Colon (tissue), 2 donors: ENCODE measurements around the gene ARSB.
"Not testable (repeated sequence)": the region's sequence is repeated elsewhere in the genome, so short reads cannot be mapped to it uniquely, and the experiment has no call there.

ENCODE experiments used
- FAIRE-seq: peaks from 2 replicates; lab custom pipeline; 2012; peaks lifted over from hg19 to GRCh38; lab: Jason Lieb, UNC
- donor health status: control.
- donor health status: control.

The ARSB gene

DNA sequence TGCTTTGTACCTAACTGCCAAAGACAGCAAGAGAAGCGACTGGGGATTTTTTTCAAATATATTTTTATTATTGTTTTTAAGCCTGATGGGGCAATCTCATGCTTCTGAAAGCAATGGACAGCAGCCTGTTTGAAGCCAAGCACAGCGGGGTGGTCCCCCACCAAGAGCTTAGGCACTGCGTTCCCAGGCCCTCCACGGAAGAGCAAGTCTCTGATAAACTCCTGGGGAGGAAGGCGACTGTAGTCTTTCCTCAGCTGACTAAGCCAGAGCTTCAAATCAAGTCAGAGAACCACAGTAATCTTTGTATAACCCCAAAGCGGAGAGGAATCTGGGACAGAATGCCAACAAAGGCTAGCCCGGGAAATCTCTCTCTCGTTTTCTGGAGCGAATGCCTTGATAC is 54.4 kb downstream of the ARSB start:
- FAIRE-seq, result no peak

DNA sequence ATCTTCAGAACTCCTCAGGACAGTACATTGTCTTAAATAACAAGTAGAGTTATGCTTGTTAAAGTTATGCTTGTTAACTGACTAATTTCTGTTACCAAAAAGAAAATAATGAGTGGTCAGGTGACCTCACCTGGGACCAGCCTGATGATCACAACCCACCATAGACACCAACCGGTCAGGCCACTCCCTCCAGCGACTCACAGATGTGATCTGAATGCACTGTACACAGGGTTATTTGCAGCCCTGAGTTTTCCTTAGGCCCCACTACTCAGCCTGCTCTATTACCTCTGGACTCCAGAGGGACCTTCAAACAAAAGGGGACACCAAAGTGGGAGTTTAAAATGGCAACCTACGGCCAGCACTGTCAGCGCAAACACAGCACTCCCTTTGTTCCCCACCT is 55.3 kb downstream of the ARSB start:
- no peak for FAIRE-seq

DNA sequence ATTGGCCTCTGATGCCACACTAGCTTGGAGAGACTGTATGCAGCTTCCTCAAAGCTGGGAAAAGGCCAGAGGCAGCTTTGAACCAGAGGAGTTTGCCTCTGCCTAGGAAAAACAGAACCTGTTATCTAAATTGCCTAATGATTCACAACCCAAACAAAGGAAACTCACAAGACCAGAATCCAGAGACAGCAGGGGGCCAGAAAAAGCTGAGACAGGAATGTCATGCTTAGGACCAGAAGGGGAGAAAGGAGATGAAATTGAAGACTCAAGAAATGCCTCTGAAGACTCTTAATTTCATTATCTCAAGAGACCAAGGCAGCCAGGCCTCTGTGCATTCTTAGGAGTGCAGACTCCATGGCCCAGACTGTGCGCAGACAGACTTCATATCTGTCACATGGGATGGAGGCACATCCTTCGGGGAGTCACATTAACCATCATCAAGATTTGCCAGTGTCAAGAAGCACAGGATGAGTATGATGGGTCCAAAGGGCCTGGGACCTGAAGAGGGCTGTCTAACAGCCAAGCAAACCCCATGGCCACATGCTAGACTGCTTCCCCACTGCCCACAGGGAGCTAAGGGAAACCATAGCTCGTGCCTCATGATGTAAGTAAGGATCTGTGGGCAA is 57.3 kb downstream of the ARSB start:
- no peak for FAIRE-seq

DNA sequence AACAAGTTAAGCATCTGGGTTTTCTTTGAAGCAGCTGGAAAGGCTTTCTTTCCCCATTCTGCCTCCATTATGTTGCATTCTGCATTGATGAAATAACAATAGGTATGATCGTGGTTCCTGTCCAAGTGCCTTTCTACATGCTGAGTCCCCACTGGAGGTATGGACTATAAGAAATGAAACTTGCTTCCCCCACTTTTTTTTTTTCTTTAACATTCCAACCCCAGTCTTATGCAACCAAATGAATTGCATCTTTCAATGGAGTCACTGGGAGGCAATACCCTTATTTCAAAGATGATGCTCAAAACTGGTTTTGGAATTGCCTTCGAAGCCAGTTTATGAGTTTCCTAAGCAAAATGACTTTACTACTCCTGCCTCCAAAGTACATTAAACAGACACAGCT is 58.9 kb downstream of the ARSB start:
- FAIRE-seq, result no peak

DNA sequence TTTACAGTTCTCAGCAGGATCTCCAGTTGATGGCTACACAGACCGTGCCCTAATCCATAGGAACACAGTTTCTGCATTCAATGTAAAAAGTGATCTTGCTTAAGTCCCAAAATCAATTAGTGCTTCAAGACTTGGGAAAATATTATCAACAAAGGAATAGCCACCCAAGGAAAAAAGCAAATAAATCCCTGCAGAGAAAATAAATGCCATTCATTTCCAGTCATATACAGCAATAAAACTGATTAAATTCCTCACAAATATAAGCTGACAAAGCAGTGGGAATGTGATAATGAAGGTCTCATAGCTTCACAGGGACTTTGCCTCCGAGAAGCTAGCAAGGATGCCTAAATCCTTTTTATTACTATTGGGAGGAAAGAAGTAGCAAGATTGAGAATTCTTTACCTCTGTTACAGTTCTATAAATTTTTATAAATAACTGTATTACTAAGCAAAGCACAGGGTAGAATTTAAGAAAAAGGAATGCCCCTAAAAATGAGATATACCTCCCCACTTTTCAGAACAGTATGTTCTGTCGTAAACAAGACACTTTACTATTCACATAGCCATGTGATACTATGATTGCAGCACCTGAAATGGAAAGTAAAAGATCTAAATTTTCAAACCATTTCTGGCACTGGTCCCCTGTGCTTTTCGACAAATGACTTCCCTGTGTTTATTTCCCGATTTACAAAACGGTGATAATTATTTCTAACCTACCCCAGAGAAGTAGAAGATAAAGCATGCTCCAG is 59.8 kb downstream of the ARSB start:
- FAIRE-seq, result no peak

DNA sequence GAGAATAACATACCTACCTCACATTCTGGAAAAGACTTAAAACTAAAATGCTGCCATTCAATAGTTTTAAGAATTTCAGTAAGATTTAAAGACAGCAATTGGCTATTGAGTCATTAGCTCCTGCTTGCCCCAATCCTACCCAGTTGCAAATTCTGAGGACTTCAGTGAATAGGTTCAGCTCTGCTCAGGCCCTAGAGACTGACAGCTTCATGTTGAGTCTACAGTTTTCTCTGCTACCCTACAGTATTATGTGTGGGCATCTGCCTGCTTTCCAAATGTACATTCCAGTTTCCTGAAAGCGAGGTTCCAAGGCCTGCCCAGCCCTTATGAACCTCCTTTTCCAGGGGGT is 61.5 kb downstream of the ARSB start:
- no peak for FAIRE-seq

DNA sequence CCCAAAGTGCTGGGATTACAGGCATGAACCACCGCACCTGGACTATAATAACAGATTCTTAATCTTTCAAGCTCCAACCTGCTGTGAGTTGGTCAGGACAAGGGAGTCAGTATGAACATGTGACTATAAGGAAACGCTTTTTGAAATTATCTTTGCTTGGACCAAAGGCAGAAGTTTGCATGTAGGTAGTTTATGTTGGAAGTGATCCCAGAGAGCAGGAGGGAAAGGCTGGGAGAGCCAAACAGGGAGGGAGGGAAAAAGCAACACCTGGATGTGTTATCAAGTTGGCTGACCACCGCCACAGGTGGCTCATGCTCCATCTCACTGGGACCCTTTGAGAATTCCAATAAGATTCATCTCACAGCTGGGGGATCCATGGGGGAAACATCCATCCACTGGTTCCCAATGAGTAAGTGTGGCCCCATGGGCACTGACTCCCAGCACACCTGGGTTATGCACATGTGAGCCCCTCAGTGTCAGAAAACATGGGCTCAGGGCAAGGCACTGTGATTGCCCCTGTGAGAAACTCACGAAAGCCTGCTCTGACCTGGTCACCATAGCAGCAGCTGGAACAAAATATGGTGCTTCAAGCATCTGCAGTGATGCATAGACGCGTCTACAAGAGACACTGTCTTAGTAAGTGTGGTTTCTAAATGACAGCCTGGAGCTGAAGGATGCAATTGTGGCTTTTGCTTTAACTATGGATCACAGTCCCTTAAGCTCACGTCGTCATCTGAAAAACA is 62.1 kb downstream of the ARSB start:
- no peak for FAIRE-seq

DNA sequence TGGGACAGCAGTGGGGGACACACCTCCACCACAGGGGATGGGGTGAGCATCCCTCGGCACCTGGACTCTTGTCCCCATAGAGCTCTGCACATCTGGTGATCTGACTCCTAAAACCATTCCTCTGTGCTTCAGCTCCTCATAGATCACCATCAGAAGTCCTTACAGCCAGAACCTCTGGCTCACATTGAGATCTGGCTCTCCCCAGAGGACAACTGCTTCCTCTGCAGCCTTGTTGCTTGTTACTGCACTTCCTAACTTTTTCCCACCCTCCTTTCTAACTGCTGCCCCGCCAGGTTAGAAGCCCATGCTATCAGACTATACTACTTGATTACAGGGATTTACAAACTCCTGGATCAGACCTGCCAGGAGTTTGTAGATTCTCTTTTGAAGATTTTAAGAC is 64.5 kb downstream of the ARSB start:
- no peak for FAIRE-seq

DNA sequence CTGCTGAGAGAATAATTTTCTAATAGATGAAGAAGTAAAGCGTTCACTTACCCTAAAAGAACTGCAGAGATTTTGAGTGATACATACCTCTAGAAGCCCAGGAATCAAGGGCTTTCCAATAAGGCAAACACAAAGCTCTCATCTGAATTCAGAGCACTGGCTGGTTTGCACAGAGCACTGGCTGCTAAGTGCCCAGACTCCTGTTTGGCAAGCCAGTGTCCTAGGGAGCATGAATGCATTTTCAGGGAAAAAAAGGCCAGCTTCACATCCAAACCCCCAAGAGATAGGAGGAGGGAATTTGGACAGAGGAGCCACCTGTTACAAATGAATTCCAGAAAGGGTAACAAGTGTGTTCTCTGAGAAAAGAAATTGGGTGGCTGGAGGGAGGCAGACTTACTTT is 65.3 kb downstream of the ARSB start:
- no peak for FAIRE-seq

DNA sequence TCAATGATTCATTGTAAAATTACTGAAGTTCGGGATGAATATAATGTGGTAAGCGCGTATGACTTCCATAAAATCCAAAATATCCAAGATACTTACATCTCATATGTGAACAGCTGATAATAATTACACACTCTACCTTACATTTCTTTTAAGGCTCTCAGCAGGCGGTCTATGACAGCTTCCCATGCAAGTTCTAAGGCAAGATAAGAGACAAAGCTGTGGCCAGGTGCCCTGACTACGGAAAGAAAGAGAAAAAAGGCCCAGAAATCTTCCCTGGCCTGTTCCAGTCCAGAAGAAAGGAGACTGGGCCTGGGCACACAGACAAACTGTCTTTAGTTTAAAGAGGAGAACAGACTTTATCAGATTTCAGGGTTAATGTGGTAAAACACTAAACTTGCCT is 69.1 kb downstream of the ARSB start:
- FAIRE-seq, result no peak

DNA sequence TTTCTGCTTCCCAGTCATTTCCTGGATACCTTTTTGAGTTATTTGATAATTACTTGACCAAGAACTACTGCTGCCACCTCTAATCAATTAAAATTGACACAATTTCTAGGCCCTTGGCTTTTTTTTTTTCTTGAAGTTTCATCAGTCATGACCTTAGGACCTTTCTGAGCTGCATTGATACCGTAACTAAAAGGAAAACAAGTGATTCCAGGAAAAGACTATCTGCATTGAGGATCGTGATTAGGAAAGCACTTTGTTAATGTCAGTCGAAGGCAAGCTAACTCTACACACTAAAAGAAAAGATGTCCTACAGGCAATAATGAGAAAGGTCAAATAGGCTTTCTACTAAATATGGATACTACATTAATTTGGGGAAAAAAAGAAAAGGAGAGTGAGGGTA is 69.9 kb downstream of the ARSB start:
- no peak for FAIRE-seq

DNA sequence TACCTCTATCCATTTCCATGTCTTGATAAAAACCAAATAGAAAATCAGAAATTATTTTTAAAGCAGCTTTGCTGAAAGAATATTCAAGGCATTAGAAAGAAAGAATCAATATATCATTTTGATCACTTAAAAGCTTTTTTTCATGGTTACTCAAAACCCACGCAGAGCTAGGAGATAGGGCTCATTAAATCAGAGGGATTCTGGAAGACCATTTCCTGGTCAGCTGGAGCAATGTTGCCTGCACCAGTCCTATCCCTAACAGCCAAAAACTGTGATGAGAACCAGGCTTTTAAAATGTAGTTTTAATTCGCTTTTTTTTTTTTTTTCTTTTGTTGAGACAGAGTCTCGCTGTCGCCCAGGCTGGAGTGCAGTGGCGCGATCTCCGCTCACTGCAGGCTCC is 72.3 kb downstream of the ARSB start:
- no peak for FAIRE-seq

DNA sequence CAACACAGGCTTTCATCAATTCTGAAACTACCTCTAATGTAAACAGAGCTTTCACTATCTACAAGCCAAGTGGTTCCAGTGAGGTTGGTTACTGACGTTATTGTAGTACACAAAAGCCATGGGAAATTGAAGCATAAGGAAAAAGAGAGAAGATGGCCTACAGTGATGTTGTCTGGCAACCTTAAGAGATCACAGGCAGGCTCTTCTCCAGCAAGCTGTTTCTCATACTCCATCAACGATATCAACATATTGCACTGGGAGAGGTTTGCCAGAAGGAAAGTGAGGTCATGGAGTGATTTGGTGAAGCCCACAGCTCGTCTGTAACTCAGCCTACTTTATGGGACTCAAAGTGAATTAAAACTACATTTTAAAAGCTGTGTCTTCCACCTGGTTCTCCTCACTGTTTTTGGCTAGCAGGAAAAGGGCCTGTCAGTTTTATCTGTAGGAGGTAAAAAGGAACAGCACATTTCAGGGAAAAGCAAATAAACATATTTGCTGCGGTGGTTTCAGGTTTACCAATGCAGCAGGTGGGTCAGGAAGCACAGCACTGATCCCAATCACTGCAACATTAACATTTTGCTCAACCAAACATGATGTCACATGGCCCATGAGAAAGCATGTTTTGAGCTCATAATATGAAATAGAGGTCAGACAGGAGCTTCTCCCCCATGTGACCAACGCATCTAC is 72.9 kb downstream of the ARSB start:
- no peak for FAIRE-seq

DNA sequence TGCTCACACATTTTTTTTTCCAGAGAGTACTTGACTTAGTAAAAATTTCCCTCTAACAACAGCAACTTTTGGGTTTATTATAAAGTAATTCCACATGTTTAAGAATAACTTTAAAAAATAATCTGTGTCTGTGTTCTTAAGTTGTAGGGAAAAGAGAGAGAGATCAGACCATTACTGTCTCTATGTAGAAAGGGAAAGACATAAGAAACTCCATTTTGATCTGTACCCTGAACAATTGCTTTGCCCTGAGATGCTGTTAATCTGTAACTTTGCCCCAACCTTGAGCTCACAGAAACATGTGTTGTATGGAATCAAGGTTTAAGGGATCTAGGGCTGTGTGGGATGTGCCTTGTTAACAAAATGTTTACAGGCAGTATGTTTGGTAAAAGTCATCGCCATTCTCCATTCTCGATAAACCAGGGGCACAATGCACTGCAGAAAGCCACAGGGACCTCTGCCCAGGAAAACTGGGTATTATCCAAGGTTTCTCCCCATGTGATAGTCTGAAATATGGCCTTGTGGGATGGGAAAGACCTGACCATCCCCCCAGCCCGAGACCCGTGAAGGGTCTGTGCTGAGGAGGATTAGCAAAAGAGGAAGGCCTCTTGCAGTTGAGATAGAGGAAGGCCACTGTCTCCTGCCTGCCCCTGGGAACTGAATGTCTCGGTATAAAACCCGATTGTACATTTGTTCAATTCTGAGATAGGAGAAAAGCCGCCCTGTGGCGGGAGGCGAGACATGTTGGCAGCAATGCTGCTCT is 75.7 kb downstream of the ARSB start:
- FAIRE-seq, result not testable (repeated sequence)

DNA sequence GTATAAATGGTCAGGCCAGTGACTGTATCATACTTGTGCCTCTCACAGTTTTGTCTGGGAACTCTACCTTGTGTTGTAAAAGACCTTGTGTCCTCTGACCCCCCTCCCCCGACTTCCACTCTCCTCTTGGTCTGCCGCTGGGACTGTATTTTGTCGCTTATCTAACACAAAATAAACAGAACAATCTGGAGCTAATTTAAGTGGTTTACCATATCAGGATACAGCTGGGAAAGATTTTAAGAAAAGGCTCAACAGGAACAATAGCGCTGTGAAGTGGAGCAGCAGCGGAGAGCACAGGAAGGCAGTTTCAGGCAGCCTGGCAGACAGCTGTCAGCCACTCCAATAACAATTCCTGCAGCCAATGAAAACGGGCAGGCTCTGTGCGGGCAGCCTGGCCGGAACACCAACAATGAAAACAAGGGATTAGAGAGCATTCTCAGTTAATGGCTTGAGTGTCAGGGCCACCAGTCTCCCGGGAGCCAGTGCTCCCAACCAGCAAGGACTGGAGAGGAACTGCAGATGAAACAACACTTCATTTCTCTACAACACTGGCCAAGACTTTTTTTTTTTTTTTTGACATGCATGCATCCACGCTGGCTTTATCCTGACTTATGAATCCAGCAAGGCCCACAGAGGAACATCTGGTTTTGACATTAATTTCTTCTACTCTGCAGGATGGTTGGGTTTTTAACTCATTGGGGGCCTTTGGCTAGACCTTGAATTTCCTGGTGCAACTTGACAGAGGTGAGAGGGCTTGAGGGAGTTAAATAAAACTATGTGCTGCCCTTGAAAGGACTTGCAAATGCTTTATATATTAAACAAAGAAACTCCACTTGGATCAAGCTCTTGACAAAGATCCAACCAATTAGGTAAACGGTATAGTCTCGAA is 76.7 kb downstream of the ARSB start:
- no peak for FAIRE-seq

DNA sequence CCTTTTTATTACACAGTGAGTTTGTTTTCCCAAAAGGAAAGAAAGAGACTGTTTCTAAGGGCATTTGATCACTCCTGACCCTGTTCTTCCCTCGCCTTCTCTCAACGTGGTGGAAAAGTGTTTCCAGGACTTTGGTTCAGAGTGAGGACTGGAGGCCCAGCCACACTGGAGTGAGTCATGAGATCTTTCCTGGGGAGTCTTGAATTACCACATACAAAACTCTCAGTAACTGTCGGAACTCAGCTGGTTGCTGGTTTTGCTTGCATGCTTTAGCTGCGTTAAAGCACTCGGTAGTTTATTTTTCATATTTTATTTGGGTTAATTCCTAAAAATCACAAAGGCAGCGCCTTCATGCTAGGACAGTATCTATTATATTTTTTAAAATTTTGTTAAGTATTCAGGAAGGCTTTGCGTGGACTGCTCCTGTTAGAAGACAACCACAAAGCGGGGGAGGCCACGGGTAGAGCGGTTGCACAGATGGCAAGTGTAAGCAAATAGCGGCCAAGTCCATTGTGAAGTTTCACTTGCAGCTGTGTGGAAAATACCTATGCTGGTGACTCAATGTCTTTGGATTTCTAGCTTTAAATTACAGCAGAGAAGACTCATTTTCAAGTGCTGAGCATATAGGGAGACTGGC is 77.7 kb downstream of the ARSB start:
- FAIRE-seq, result no peak

DNA sequence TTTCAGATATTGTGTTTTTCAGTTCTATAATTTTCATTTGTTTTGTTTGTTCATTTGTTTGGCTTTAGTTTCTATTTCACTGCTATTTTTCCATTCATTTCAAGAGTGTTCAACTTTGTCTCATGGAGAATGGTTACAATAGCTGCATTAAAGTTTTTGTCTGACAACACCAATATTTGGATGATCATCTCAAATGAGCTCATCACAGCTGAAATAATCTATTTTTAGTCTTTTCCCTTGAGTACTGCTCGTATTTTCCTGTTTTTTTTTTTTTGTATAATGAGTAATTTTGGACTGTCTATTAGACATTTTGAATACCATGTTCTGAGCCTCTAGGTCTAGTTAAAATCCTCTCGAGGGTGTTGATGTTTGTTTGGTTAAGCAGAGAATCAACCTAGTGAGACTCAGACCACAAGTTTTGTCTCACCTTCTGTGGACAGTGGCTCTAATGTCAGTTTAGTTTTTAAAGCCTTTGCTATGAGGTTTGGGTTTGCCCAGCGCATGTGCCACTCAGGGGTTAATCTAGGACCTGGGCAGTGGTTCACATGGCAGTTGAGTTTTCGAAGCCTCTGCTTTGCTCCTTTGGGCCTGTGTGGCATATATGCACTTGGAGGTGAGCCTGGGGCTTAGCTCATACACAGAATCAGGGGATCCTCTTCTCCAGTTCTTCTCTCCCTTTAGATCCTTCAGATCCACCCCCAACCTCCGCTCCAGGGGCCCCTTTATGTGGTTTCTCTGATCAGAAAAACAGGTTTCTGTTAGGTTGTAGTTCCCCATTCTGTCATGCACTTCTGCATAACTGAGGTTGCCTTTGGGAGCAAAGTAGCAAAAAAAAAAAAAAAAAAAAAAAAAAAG is 79.8 kb downstream of the ARSB start:
- FAIRE-seq, result no peak

DNA sequence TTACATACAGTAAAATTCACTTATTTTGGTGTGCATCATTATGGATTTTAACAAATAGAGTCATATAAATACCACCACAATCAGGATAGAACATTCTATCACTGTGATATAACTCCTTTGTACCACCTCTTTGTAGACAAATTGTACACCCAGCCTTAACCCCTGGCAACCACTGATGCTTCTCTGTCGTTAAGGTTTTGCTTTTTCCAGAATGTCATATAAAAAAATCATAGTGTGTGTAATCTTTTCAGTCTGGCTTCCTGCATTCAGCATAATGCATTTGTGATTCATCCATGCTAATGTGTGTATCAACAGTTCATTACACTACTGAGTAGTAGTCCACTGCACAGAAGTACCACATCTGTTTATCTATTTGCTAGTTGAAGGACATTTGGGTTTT is 81.2 kb downstream of the ARSB start:
- no peak for FAIRE-seq

DNA sequence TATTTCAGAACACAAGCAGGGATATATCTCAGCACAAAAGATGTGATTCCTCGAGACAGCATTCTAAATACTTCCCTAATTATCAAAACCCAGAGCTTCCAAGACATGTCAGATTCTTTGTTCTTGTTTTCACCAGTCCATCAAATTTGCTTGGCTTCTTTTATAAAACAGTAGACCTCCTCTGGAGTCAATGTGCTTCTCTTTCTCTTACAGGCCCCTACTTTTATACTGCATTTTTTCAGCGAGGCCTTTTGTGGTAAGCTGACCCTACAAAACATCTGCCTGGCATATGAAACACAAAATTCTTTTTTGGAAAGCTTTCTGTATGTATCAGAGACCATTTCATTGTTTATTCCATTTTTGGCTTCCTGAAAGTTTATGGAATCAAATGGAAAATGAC is 81.8 kb downstream of the ARSB start:
- no peak for FAIRE-seq

DNA sequence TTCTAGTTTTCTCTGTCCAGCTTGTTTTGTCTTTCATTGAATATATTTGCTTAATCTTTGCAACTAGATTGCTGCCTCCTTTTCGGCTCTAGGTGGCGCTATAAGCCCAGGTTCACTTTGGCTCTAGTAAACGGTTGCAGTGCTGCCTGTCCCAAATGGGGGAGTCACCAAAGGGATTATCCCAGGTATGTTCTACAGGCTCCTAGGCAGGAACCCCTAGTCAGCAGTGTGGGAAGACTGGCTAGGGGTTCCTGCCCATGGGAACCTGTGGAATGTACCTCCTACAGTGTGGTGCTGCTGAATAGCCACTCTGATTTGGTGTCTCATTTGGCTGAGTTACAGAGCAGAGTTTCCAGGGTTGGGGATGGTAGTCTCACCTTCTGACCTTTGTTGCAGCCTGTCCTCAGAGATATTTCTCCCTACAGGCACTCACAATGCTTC is 85.2 kb downstream of the ARSB start:
- no peak for FAIRE-seq
